B cell (primary cell): Measurements from ENCODE around the gene XPC. TPM values are rescaled to one million over a fixed set of nuclear protein-coding genes. Genes with fewer than 3 reads are reported as not detected.

Experiments
- ATAC-seq: fragments of 200-7000 bp; cut with Tn5 transposase; one replicate; pipeline ENCODE4 v1.10.0; 2021; ENCODE audit warnings: low read depth, mild to moderate bottlenecking, moderate number of reproducible peaks, moderate library complexity
- CTCF ChIA-PET: fragments of 350-600 bp; sonication (Branson Sonifier 250); formaldehyde crosslinking; loops from one replicate; lab custom pipeline; 2021; ENCODE audit warnings: antibody characterized with exemption, inconsistent platforms; lab: Charles Lee
- POLR2A ChIA-PET: fragments of 350-600 bp; sonication (Branson Sonifier 250); formaldehyde crosslinking; loops from one replicate; lab custom pipeline; 2021; ENCODE audit warnings: antibody characterized with exemption; lab: Charles Lee
- DNase-seq: peaks from one replicate; pipeline ENCODE4 v3.0.0; 2013
- H2AFZ ChIP-seq: 2 replicates; pipeline ENCODE4 v1.6.1; 2012; ENCODE audit warnings: mild to moderate bottlenecking, low read depth, low read length; ENCODE audit not compliant: insufficient read depth, poor library complexity, severe bottlenecking
- H3K27ac ChIP-seq, 2 donors: 1 replicate in 1 of 2; 2 replicates in 1 of 2; pipeline ENCODE4 v1.5.1; 2012 to 2013; ENCODE audit warnings: low read length in 2 of 2, mild to moderate bottlenecking in 2 of 2, moderate library complexity in 1 of 2
- H3K27me3 ChIP-seq, 4 experiments: fragments of 200-600 bp in 1 of 4; sonication (generic) in 1 of 4; replicated peaks in 1 of 4; 1 replicate in 2 of 4; 2 replicates in 2 of 4; pipeline versions ENCODE4 v1.6.1 to v1.7.0; 2013 to 2016; ENCODE audit warnings: low read length in 3 of 4, mild to moderate bottlenecking in 2 of 4, mixed read lengths in 1 of 4, moderate library complexity in 1 of 4; ENCODE audit not compliant: insufficient read depth in 4 of 4, control insufficient read depth in 3 of 4; ENCODE audit errors: control extremely low read depth in 1 of 4
- H3K36me3 ChIP-seq, 2 experiments: replicated peaks in 1 of 2; 1 replicate in 1 of 2; 2 replicates in 1 of 2; pipeline versions ENCODE4 v1.6.1 to v1.7.1; 2013; ENCODE audit warnings: low read length in 1 of 2; ENCODE audit not compliant: insufficient read depth in 2 of 2, control insufficient read depth in 1 of 2; ENCODE audit errors: control extremely low read depth in 1 of 2, extremely low read depth in 1 of 2
- H3K4me1 ChIP-seq, 2 donors: fragments of 200-600 bp in 1 of 2; sonication (generic) in 1 of 2; 1 replicate in 1 of 2; 2 replicates in 1 of 2; pipeline versions ENCODE4 v1.5.1 to v1.6.1; 2013 to 2017; ENCODE audit warnings: low read length in 2 of 2; ENCODE audit not compliant: control insufficient read depth in 2 of 2, insufficient read depth in 2 of 2
- H3K4me2 ChIP-seq: replicated peaks from 2 replicates; pipeline ENCODE3; 2012; ENCODE audit warnings: mild to moderate bottlenecking, low read depth, low read length; ENCODE audit not compliant: poor library complexity, severe bottlenecking
- H3K4me3 ChIP-seq, 5 experiments: fragments of 200-600 bp in 1 of 5; sonication (generic) in 1 of 5; 1 replicate in 3 of 5; 2 replicates in 2 of 5; pipeline versions ENCODE4 v1.5.1 to v1.7.0; 2011 to 2016; ENCODE audit warnings: low read length in 4 of 5, mild to moderate bottlenecking in 4 of 5, low read depth in 2 of 5, control low read depth in 1 of 5, moderate library complexity in 1 of 5; ENCODE audit not compliant: insufficient read depth in 1 of 5; ENCODE audit errors: control extremely low read depth in 1 of 5, extremely low read depth in 1 of 5
- H3K79me2 ChIP-seq: fragments of 200-600 bp; sonication (generic); one replicate; pipeline ENCODE4 v1.6.0; 2016; ENCODE audit warnings: low read length; ENCODE audit not compliant: control insufficient read depth, insufficient read depth
- H3K9ac ChIP-seq: fragments of 200-600 bp; sonication (generic); 2 replicates; pipeline ENCODE4 v1.6.1; 2017; ENCODE audit warnings: mild to moderate bottlenecking, low read length, moderate library complexity
- H3K9me3 ChIP-seq, 3 donors: one replicate each; pipeline versions ENCODE4 v1.6.1 to v1.7.1; 2013; ENCODE audit warnings: low read length in 2 of 3; ENCODE audit not compliant: control insufficient read depth in 2 of 3, insufficient read depth in 1 of 3; ENCODE audit errors: control extremely low read depth in 1 of 3
- H4K20me1 ChIP-seq: 2 replicates; pipeline ENCODE4 v1.6.0; 2012; ENCODE audit warnings: mild to moderate bottlenecking, low read length; ENCODE audit not compliant: insufficient read depth, control insufficient read depth, poor library complexity, severe bottlenecking
- H3K27ac Mint-ChIP-seq: one replicate; pipeline ENCODE4 v1.8.0; 2021; ENCODE audit warnings: mixed read lengths
- H3K27me3 Mint-ChIP-seq: one replicate; pipeline ENCODE4 v1.8.0; 2021; ENCODE audit warnings: mixed read lengths
- H3K4me1 Mint-ChIP-seq: one replicate; pipeline ENCODE4 v1.8.0; 2021; ENCODE audit warnings: mixed read lengths
- H3K4me3 Mint-ChIP-seq: one replicate; pipeline ENCODE4 v1.8.0; 2021; ENCODE audit warnings: mixed read lengths
- H3K9me3 Mint-ChIP-seq: one replicate; pipeline ENCODE4 v1.8.0; 2022; ENCODE audit warnings: mixed read lengths; ENCODE audit not compliant: insufficient read depth
- EZH2 ChIP-seq: IDR thresholded peaks from 2 replicates; pipeline ENCODE4 v1.6.1; 2012; ENCODE audit warnings: borderline replicate concordance, low read depth, mild to moderate bottlenecking, moderate library complexity, low read length; ENCODE audit not compliant: insufficient read depth, poor library complexity, severe bottlenecking
- WGBS: methylation state at CpG from one replicate; pipeline ENCODE4 v1.1.5; 2013; ENCODE audit warnings: missing lambda C conversion rate; ENCODE audit not compliant: insufficient coverage; 5-methylcytosine and 5-hydroxymethylcytosine counted together
- intact Hi-C: fragments of 100-400 bp; cut with micrococcal nuclease; formaldehyde crosslinking; loops from one replicate; pipeline ENCODE4 v1.10.0; 2022
- polyA plus RNA-seq: library from polyadenylated mRNA; depleted of rRNA; stranded (reverse); fragments of >200 nt; gene quantifications from 2 replicates; pipeline ENCODE4 v1.2.3, GENCODE V29; 2012
- total RNA-seq, 2 donors: library from RNA; stranded (reverse); fragments of 120-200 nt in 1 of 2; gene quantifications; 1 replicate in 1 of 2; 2 replicates in 1 of 2; pipeline versions ENCODE4 v1.2.3 to v1.2.4, GENCODE V29; 2013 to 2022
- TF ChIP-seq, protein P1 (sequence below): fragments of 200-600 bp; IDR thresholded peaks from one replicate; pipeline ENCODE4 v1.8.0; 2022; ENCODE audit warnings: antibody characterized with exemption, mild to moderate bottlenecking

XPC gene
- total and polyA plus RNA-seq, 2 donors (not counting 1 experiment from before 2014, with no cell fraction given): 22.5 to 67.6 TPM

- CTCF ChIA-PET: interaction anchor here (1.2 to 1.7 kb wide), 2 partner anchors 52 to 77 kb away, joined by 4 to 7 read pairs; partner anchors contain the start of genes LSM3 and XPC
- H3K27ac ChIP-seq: no peak overlapping the region
- ATAC-seq: no peak
- H4K20me1 ChIP-seq: peaks cover 31% of the 10 kb centered on the region
- H3K79me2 ChIP-seq: peaks cover 74% of the 10 kb centered on the region
- H3K27me3 ChIP-seq: no peaks in the 10 kb centered on the region
- H3K9me3 ChIP-seq: no peaks in the 10 kb centered on the region
- H3K27ac Mint-ChIP-seq: peak overlapping the region; percentile 95
- 70% methylated on average over 6 of the region's 11 CpGs for WGBS
- peaks cover 45% of the 10 kb centered on the region for H3K4me1 Mint-ChIP-seq
- no peak for TF ChIP-seq EZH2
- TF ChIP-seq, protein P1, sequence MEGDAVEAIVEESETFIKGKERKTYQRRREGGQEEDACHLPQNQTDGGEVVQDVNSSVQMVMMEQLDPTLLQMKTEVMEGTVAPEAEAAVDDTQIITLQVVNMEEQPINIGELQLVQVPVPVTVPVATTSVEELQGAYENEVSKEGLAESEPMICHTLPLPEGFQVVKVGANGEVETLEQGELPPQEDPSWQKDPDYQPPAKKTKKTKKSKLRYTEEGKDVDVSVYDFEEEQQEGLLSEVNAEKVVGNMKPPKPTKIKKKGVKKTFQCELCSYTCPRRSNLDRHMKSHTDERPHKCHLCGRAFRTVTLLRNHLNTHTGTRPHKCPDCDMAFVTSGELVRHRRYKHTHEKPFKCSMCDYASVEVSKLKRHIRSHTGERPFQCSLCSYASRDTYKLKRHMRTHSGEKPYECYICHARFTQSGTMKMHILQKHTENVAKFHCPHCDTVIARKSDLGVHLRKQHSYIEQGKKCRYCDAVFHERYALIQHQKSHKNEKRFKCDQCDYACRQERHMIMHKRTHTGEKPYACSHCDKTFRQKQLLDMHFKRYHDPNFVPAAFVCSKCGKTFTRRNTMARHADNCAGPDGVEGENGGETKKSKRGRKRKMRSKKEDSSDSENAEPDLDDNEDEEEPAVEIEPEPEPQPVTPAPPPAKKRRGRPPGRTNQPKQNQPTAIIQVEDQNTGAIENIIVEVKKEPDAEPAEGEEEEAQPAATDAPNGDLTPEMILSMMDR: no peak
- peak overlapping the region; percentile 83 for H3K4me2 ChIP-seq
- H3K9ac ChIP-seq: peak overlapping the region; percentile 86
- H2AFZ ChIP-seq: peak overlapping the region; percentile 92
- peaks cover 24 to 32% of the 10 kb centered on the region in 2 donors for H3K4me1 ChIP-seq
- POLR2A ChIA-PET: interaction anchor here (0.7 to 2.9 kb wide), 3 partner anchors 26 to 615 kb away, joined by 3 to 28 read pairs (median 7); partner anchors contain the start of genes LSM3 and XPC
- intact Hi-C loops: loop anchor here (10.0 kb wide), 1 partner anchor 1479 kb away; the partner anchor contains the start of genes BTD and HACL1
- H3K4me3 Mint-ChIP-seq: peak overlapping the region; percentile 97
- H3K27me3 Mint-ChIP-seq: no peaks in the 10 kb centered on the region
- peaks cover 0 to 24% of the 10 kb centered on the region in 2 experiments for H3K36me3 ChIP-seq
- H3K9me3 Mint-ChIP-seq: no peaks in the 10 kb centered on the region
- DNase-seq: peak; percentile 6
- peak overlapping the region; percentile 5 to 97 (median 85) for H3K4me3 ChIP-seq
These were observed 52.1 kb downstream of the XPC start for GRCh38 chr3:14126017-14126886.
